Measurements from ENCODE around the gene ZNF281.

Gene ZNF281

GRCh38 chr1:200384818-200385390 lies 24.9 kb downstream of the ZNF281 start:
- H3K4me3 ChIP-seq (ENCODE audit: low read depth, low read length), result no peak overlapping the region

GRCh38 chr1:200381256-200381984 lies 28.4 kb downstream of the ZNF281 start:
- no peak for DNase-seq
- H3K36me3 ChIP-seq (replicated peaks), result no peaks in the 10 kb centered on the region
- no peak overlapping the region for H3K27ac ChIP-seq
- H3K4me3 ChIP-seq (ENCODE audit: low read depth, low read length), result no peak overlapping the region
- TF ChIP-seq CTCF (IDR thresholded peaks at IDR 0.05; ENCODE audit: low read depth, low read length, missing control alignments), result no peak
- in situ Hi-C loops (cut with HindIII; ENCODE audit: low pct_ligation_motif_present, low sequenced_read_pairs), result no loop called here
- no peaks in the 10 kb centered on the region for H3K27me3 ChIP-seq (replicated peaks)

More at GRCh38 chr1:200384818-200385390, 24.9 kb downstream of the ZNF281 start:
- DNase-seq, result no peak
- Histone ChIP-seq H3K36me3 (replicated peaks) (no peaks in the 10 kb centered on the region), H3K27me3 (replicated peaks) (no peaks in the 10 kb centered on the region), H3K27ac (no peak overlapping the region)
- in situ Hi-C loops (cut with HindIII; ENCODE audit: low pct_ligation_motif_present, low sequenced_read_pairs), result no loop called here
- TF ChIP-seq CTCF (IDR thresholded peaks at IDR 0.05; ENCODE audit: low read depth, low read length, missing control alignments), result no peak

- no peak for DNase-seq
- in situ Hi-C loops (cut with HindIII; ENCODE audit: low pct_ligation_motif_present, low sequenced_read_pairs), result no loop called here
- TF ChIP-seq CTCF (IDR thresholded peaks at IDR 0.05; ENCODE audit: low read depth, low read length, missing control alignments), result no peak
Observed at GRCh38 chr1:200380589-200381021, 29.2 kb downstream of the ZNF281 start.

GRCh38 chr1:200379940-200380588 lies 29.8 kb downstream of the ZNF281 start:
- in situ Hi-C loops (cut with HindIII; ENCODE audit: low pct_ligation_motif_present, low sequenced_read_pairs), result no loop called here
- DNase-seq, result no peak
- TF ChIP-seq CTCF (IDR thresholded peaks at IDR 0.05; ENCODE audit: low read depth, low read length, missing control alignments), result no peak
- H3K27ac ChIP-seq, result peak overlapping the region; percentile 3
- no peaks in the 10 kb centered on the region for H3K36me3 ChIP-seq (replicated peaks)
- no peak overlapping the region for H3K4me3 ChIP-seq (ENCODE audit: low read depth, low read length)
- H3K27me3 ChIP-seq (replicated peaks), result no peaks in the 10 kb centered on the region

More at GRCh38 chr1:200380589-200381021, 29.2 kb downstream of the ZNF281 start:
- no peak overlapping the region for H3K4me3 ChIP-seq (ENCODE audit: low read depth, low read length)
- H3K27me3 ChIP-seq (replicated peaks), result no peaks in the 10 kb centered on the region
- H3K36me3 ChIP-seq (replicated peaks), result no peaks in the 10 kb centered on the region
- no peak overlapping the region for H3K27ac ChIP-seq

- in situ Hi-C loops (cut with HindIII; ENCODE audit: low pct_ligation_motif_present, low sequenced_read_pairs), result no loop called here
- H3K27ac ChIP-seq, result peak overlapping the region; percentile 73
- TF ChIP-seq CTCF (IDR thresholded peaks at IDR 0.05; ENCODE audit: low read depth, low read length, missing control alignments), result no peak
- DNase-seq, result peak; percentile 88
- no peaks in the 10 kb centered on the region for H3K36me3 ChIP-seq (replicated peaks)
- H3K27me3 ChIP-seq (replicated peaks), result no peaks in the 10 kb centered on the region
- H3K4me3 ChIP-seq (ENCODE audit: low read depth, low read length), result no peak overlapping the region
Observed at GRCh38 chr1:200379432-200379757, 30.4 kb downstream of the ZNF281 start.

All from brain microvascular endothelial cell (primary cell).